Measurements from ENCODE around the gene CNTN3.

CNTN3 gene

GRCh38 chr3:74614107-74614967 lies at the start of gene CNTN3:
CNTN3 (minus strand) TSS chr3:74614659; CDS start chr3:74521112, 93,547 bp downstream.
- DNase-seq: no peak

- DNase-seq: no peak
These were observed 48.7 kb upstream of the CNTN3 start for GRCh38 chr3:74663178-74663577.

GRCh38 chr3:74661672-74662071 lies 47.2 kb upstream of the CNTN3 start:
- DNase-seq: no peak

DNA sequence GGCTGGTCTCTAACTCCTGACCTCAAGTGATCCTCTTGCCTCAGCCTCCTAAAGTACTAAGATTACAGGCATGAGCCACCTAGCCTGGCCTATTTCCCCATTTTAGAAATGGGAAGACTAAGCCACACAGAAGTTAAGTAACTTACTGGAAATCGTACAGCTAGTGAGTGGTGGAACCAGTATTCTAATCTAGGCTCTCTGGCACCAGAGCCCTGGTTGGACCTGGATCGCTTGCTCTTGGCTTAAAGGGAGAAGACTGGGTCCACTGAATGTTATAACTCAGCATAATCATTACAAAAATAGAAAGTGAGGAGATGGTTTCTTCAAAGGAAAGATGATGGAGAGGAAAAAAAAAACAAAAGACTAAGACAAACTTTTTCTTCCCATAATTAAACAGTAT lies 37.4 kb upstream of the CNTN3 start:
- DNase-seq: no peak

- DNase-seq: no peak
These were observed 36.8 kb upstream of the CNTN3 start for GRCh38 chr3:74651292-74651691.

GRCh38 chr3:74648107-74648506 lies 33.6 kb upstream of the CNTN3 start:
- DNase-seq: no peak

DNA sequence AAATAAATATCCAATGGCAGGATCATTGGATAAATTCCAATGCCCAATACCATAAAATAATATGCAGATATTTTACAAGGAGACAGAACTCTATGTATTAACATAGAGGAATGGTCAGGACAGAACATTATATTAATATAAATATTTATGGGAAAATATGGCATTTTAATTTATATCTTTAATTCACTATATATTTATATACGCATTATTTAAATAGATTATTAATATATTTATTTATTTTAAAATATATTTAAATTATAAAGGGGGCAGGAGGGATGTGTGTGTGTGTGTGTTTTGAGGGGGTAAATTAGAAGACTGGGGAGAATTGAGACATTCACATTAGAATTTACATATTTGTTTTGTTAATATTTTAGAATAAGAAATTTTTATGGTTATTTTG lies 31.6 kb upstream of the CNTN3 start:
- DNase-seq: no peak

DNA sequence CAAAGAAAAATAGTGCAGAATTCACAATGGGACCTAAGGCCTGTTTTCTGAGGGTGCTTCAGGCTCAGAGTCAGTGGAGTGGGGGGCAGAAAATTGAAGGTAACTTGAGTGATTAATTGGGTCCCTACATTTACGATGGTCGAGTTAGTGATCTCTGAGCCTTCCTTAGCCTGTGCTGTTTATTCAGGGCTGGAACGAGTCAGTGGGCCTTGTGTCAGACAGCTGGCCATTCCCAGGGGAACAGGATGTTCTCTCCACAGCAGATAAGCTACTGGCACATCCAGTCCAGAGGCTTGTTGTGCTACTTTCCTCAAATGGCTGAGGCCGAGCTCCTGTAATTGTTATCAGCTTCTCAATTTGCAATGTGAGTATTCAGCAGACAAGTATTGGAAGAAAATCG lies 29.2 kb upstream of the CNTN3 start:
- DNase-seq: no peak

- no peak for DNase-seq
These were observed 28.4 kb upstream of the CNTN3 start for GRCh38 chr3:74642876-74643275.

GRCh38 chr3:74640211-74640610 lies 25.8 kb upstream of the CNTN3 start:
- no peak for DNase-seq

DNA sequence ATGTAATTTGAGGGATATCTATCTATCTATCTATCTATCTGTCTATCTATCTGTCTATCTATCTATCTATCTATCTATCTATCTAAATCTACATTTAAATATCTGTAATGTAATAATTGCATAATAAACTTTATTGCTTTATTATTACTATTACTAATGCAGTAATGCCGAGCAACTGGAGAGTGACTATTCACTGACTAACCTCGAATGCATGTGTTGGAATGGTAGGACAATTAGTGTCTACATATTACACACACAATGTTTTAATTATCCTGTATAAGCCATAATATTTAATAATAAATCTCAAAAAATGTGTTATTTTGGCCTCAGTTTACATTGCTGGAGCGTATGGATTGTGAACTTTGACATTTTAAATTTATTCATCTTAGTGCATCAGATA lies 25.2 kb upstream of the CNTN3 start:
- no peak for DNase-seq

- no peak for DNase-seq
These were observed 22.5 kb upstream of the CNTN3 start for GRCh38 chr3:74636981-74637380.

GRCh38 chr3:74633021-74633420 lies 18.6 kb upstream of the CNTN3 start:
- no peak for DNase-seq

DNA sequence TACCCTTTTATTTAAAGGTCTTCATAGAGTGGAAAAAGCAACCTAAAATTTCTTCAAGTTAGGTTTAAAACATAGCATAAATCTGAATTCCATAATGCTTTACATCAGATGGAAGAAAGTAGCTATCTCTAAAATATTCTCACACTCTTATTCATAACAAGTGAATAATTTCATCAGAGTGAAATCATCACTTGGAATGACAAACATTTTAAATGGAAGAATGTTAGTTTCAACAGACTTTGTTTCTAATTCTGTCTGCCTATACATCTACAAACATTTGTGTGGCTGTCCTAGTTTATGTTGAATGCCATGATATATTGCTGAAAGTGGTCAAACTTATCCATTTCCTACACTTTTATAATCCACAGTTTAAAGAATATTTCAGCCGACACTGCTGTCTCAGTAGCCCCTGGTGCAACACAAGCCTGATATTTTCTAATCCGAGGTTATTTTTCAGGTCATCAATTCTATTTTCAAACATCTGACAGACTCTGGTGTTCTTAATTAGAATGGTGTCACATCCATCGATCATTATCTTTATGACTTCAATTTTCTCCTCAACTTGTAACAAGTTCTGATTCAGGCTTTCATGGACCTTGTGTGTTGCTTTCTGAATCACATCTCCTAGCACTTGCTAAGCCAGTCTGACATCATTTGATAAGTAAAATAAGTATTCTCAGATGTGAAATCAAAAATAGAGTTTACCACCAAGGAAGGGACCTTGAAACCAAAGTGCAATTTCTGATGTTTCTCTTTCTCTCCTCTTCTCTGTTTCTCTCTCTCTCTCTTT lies 17.1 kb upstream of the CNTN3 start:
- no peak for DNase-seq

GRCh38 chr3:74630602-74631001 lies 16.1 kb upstream of the CNTN3 start:
- DNase-seq: no peak

DNA sequence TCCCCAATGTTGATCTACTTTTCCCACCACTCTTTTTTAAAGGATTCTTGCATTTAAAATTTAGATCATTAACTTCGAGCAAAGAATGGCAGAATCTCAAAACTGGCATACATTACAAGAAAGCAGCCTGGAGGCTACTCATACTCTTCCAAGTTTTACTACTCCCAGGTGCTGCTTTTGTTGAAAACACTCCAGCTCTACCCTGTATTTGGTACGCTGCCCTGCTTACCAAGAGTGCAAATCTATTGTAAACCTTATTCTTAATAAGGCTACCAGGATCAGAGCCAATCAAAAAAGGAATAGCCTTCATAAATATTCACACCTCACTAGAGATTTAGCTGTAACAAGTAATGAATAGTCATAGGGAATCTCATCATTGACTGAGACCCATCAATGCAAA lies 11.6 kb upstream of the CNTN3 start:
- DNase-seq: no peak

DNA sequence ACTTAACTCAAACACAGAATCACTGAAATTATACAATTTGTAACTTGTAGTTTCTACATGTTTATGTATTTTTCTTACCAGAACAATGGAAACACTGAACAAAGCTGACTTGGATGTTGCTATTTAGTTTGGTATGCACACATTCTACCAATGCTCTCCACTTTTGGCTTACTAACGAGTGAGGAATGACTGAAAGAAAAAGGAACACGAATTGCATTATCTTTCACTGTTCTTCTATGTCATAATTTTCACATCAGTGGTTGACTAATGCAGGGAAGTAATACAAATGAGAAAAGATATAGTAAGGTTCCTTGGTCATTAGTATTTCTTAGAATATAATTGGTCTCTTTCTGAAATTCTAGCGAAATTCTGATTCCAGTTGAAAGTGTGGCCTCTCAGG lies 9.8 kb upstream of the CNTN3 start:
- no peak for DNase-seq

- DNase-seq: no peak
These were observed 8.9 kb upstream of the CNTN3 start for GRCh38 chr3:74623261-74623836.

GRCh38 chr3:74621581-74621980 lies 7.1 kb upstream of the CNTN3 start:
- no peak for DNase-seq

DNA sequence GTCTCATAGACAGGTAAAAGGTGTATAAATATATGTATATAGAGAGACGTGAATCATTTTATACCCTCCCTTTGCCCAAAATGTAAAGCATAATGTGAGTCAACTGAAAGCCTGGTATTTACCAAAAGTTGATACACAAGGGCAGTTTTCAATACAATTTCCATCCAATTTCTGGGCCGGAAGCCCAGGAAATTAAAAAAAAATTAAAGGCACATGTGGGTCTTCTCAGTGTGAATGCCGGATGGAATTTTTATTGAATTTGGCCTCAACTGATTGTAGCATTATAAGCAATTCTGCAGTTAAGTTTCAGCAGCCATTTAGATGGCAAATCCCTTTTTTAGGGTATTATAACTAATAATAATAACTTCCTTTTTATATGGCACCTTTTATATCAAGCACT lies 3.3 kb upstream of the CNTN3 start:
- no peak for DNase-seq

DNA sequence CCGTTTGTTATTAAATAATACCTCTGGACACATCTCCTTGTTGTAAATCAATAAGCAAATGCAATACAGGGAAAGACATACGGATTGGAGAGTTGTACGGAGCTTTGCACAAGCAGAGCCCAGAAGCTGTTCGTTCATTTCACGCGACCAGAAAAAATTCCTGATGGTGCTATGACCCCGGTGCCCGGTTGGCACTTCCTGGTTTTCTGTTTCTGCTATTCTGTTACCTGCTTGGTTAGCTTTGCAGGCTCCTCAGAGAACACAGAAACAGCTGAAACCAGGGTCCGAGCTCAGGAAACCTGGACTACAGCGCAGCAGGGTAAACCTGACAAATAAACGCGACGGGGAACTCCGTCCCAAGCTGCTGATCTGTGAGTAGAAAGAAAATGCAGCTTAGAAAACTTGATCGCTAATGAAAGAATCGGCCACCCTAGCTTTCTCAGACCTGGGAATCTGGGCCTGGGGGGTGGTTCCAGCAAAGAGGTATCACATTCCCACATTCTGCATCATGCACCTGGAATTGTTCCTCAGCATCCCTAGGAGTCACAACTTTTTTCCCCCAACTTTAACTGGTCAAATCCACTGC lies 845 bp downstream of the CNTN3 start:
- no peak for DNase-seq

DNA sequence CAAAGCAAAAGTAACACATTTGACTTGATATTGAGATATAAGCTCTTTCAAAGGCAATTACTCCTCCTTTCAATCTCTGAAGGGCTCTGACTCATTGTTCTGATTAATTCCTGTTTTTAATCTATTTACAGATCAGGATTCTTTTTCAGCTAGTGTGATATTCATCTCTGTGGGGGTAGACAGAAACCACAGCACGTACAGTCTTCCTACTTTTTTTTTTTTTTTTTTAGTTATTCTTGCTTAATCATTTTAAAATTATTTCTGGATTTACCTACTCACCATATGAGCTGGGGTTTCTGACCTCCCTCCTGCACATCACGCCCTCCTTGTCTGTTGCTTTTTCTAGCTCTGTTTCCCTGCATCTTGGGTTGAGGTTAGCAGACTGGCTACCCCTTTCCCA lies 1.4 kb downstream of the CNTN3 start:
- DNase-seq: no peak

- DNase-seq: no peak
These were observed 3.3 kb downstream of the CNTN3 start for GRCh38 chr3:74611206-74611605.

GRCh38 chr3:74607803-74608202 lies 6.7 kb downstream of the CNTN3 start:
- DNase-seq: no peak
